Measurements from ENCODE around the gene ARL5A.

The ARL5A gene

GRCh38 chr2:151860210-151860609 is 32.0 kb upstream of the ARL5A start:
- H3K4me3 ChIP-seq (ENCODE audit: control insufficient read depth, low read depth, low read length): no peak overlapping the region
- no peak for DNase-seq (ENCODE audit: low read depth)
- TF ChIP-seq CTCF (conservative IDR thresholded peaks at IDR 0.05; ENCODE audit: control insufficient read depth, insufficient read depth, low read depth, low read length): no peak

GRCh38 chr2:151857650-151858049 is 29.4 kb upstream of the ARL5A start:
- no peak for DNase-seq (ENCODE audit: low read depth)
- TF ChIP-seq CTCF (conservative IDR thresholded peaks at IDR 0.05; ENCODE audit: control insufficient read depth, insufficient read depth, low read depth, low read length): no peak
- H3K4me3 ChIP-seq (ENCODE audit: control insufficient read depth, low read depth, low read length): no peak overlapping the region

GRCh38 chr2:151855111-151855510 is 26.9 kb upstream of the ARL5A start:
- no peak overlapping the region for H3K4me3 ChIP-seq (ENCODE audit: control insufficient read depth, low read depth, low read length)
- no peak for TF ChIP-seq CTCF (conservative IDR thresholded peaks at IDR 0.05; ENCODE audit: control insufficient read depth, insufficient read depth, low read depth, low read length)
- DNase-seq (ENCODE audit: low read depth): no peak

GRCh38 chr2:151853070-151853758 is 25.0 kb upstream of the ARL5A start:
- TF ChIP-seq CTCF (conservative IDR thresholded peaks at IDR 0.05; ENCODE audit: control insufficient read depth, insufficient read depth, low read depth, low read length): no peak
- DNase-seq (ENCODE audit: low read depth): no peak
- no peak overlapping the region for H3K4me3 ChIP-seq (ENCODE audit: control insufficient read depth, low read depth, low read length)

GRCh38 chr2:151852260-151853069 is 24.2 kb upstream of the ARL5A start:
- no peak overlapping the region for H3K4me3 ChIP-seq (ENCODE audit: control insufficient read depth, low read depth, low read length)
- DNase-seq (ENCODE audit: low read depth): peak; percentile 15
- TF ChIP-seq CTCF (conservative IDR thresholded peaks at IDR 0.05; ENCODE audit: control insufficient read depth, insufficient read depth, low read depth, low read length): no peak

GRCh38 chr2:151851761-151852160 is 23.5 kb upstream of the ARL5A start:
- H3K4me3 ChIP-seq (ENCODE audit: control insufficient read depth, low read depth, low read length): no peak overlapping the region
- TF ChIP-seq CTCF (conservative IDR thresholded peaks at IDR 0.05; ENCODE audit: control insufficient read depth, insufficient read depth, low read depth, low read length): no peak
- DNase-seq (ENCODE audit: low read depth): no peak
